ENCODE data around the gene HIPK4. TPM values are rescaled to one million over a fixed set of nuclear protein-coding genes. Genes with fewer than 3 reads are reported as not detected.

The HIPK4 gene
- total and polyA plus RNA-seq, 9 of the 15 experiments (the other 6 are each of a cell fraction or from before 2014, with no cell fraction given) = 0.06 to 0.09 TPM; not detected in 7

- peaks cover 0 to 6% of the 10 kb centered on the region in 2 experiments; a peak in 1 of 5 replicates for H3K27me3 ChIP-seq (ENCODE audit: control insufficient read depth in 2 of 2, insufficient read depth in 2 of 2, low read length in 2 of 2)
- TF ChIP-seq, protein P1, sequence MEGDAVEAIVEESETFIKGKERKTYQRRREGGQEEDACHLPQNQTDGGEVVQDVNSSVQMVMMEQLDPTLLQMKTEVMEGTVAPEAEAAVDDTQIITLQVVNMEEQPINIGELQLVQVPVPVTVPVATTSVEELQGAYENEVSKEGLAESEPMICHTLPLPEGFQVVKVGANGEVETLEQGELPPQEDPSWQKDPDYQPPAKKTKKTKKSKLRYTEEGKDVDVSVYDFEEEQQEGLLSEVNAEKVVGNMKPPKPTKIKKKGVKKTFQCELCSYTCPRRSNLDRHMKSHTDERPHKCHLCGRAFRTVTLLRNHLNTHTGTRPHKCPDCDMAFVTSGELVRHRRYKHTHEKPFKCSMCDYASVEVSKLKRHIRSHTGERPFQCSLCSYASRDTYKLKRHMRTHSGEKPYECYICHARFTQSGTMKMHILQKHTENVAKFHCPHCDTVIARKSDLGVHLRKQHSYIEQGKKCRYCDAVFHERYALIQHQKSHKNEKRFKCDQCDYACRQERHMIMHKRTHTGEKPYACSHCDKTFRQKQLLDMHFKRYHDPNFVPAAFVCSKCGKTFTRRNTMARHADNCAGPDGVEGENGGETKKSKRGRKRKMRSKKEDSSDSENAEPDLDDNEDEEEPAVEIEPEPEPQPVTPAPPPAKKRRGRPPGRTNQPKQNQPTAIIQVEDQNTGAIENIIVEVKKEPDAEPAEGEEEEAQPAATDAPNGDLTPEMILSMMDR (IDR thresholded peaks at IDR 0.05 in 2 of 3, conservative IDR thresholded peaks at IDR 0.05 in 1 of 3; ENCODE audit: insufficient read depth in 2 of 3, low read depth in 1 of 3, low read length in 3 of 3) = peak in 2 of 3 experiments; percentile 8 to 28; a peak in 1 of 6 replicates
- TF ChIP-seq ZNF431 (CRISPR knock-in tag; IDR thresholded peaks at IDR 0.05) (no peak), IRF1 (CRISPR knock-in tag; IDR thresholded peaks at IDR 0.05; ENCODE audit: borderline replicate concordance) (no peak)
- no peak overlapping the region for H3K9ac ChIP-seq (ENCODE audit: insufficient read depth in 1 of 2, low read depth in 2 of 2, low read length in 2 of 2)
- H3K4me2 ChIP-seq (ENCODE audit: insufficient read depth, low read length) = no peak overlapping the region
- POLR2A ChIA-PET = interaction anchor here (0.7 to 2.6 kb wide), 3 partner anchors 10 to 261 kb away, joined by 4 to 19 read pairs (median 5); no protein-coding TSS in a partner anchor
- no peak for FAIRE-seq
- H3K9me1 ChIP-seq (ENCODE audit: control insufficient read depth, insufficient read depth, low read length) = no peaks in the 10 kb centered on the region
- 0 out of 2 replicates have a peak, but pooled peaks cover 5% of the 10 kb centered on the region for H4K20me1 ChIP-seq (replicated peaks; ENCODE audit: control insufficient read depth, insufficient read depth, low read length)
- no TSS peak for BruUV-seq (replicated peaks)
- CTCF ChIA-PET (ENCODE audit: low intra/inter-chr PET ratio) = no interaction called here
- H2AFZ ChIP-seq (ENCODE audit: low read depth, low read length) = no peak overlapping the region
- peaks cover 0 to 36% of the 10 kb centered on the region in 2 experiments; a peak in 2 of 5 replicates for H3K4me1 ChIP-seq (replicated peaks in 1 of 2; ENCODE audit: control insufficient read depth in 2 of 2, insufficient read depth in 2 of 2, low read length in 2 of 2)
- DNase-seq (ENCODE audit: extremely low read depth in 1 of 4, low spot score in 3 of 4) = no peak
- 42% methylated on average over 3 of the region's 3 CpGs for WGBS (ENCODE audit: insufficient coverage, low coverage, missing lambda C conversion rate)
- H3K79me2 ChIP-seq (ENCODE audit: control insufficient read depth, insufficient read depth, low read length) = no peaks in the 10 kb centered on the region
- intact Hi-C loops (cut with micrococcal nuclease) = no loop called here
- H3K4me3 ChIP-seq = no peak overlapping the region
- in situ Hi-C loops (cut with MboI) = no loop called here
- H3K9me3 ChIP-seq (replicated peaks; ENCODE audit: control insufficient read depth, insufficient read depth, low read depth, low read length) = no peaks in the 10 kb centered on the region
- no peak overlapping the region for H3K27ac ChIP-seq (ENCODE audit: extremely low read depth, low read depth, low read length)
- peaks cover 15% of the 10 kb centered on the region; the same call in 2 of the 3 replicates for H3K36me3 ChIP-seq (ENCODE audit: control insufficient read depth, insufficient read depth, low read length)
- peak; percentile 32; the same call in 2 of the 3 replicates for ATAC-seq
Measured at GRCh38 chr19:40381321-40381720, 8.7 kb downstream of the HIPK4 start.

Data from K562 (cell line).